Right lobe of liver (tissue), 4 donors: Measurements from ENCODE around the gene SLC30A5.

ENCODE experiments used
- POLR2A ChIP-seq: fragments of 450-650 bp; IDR thresholded peaks from one replicate; pipeline ENCODE4 v1.6.1; 2017; ENCODE audit warnings: antibody characterized with exemption, mild to moderate bottlenecking
- TF ChIP-seq, protein P1 (sequence below), 4 donors: fragments of 200-600 bp in 3 of 4; fragments of 450-650 bp in 1 of 4; IDR thresholded peaks; one replicate each; pipeline versions ENCODE4 v1.5.1 to v1.8.0; 2016 to 2022; ENCODE audit warnings: antibody characterized with exemption in 4 of 4, mild to moderate bottlenecking in 2 of 4
- donor health status: DM: no; HTN: no; CAD: no.
- donor health status: DM: no; HTN: no; CAD: no.
- donor health status: DM: no; HTN: yes; CAD: no.

DNA sequence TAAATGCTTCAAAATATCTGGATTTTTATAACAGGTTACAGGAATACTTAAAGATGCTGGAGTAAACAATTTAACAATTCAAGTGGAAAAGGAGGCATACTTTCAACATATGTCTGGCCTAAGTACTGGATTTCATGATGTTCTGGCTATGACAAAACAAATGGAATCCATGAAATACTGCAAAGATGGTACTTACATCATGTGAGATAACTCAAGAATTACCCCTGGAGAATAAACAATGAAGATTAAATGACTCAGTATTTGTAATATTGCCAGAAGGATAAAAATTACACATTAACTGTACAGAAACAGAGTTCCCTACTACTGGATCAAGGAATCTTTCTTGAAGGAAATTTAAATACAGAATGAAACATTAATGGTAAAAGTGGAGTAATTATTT is 35.6 kb downstream of the SLC30A5 start:
- TF ChIP-seq, protein P1, sequence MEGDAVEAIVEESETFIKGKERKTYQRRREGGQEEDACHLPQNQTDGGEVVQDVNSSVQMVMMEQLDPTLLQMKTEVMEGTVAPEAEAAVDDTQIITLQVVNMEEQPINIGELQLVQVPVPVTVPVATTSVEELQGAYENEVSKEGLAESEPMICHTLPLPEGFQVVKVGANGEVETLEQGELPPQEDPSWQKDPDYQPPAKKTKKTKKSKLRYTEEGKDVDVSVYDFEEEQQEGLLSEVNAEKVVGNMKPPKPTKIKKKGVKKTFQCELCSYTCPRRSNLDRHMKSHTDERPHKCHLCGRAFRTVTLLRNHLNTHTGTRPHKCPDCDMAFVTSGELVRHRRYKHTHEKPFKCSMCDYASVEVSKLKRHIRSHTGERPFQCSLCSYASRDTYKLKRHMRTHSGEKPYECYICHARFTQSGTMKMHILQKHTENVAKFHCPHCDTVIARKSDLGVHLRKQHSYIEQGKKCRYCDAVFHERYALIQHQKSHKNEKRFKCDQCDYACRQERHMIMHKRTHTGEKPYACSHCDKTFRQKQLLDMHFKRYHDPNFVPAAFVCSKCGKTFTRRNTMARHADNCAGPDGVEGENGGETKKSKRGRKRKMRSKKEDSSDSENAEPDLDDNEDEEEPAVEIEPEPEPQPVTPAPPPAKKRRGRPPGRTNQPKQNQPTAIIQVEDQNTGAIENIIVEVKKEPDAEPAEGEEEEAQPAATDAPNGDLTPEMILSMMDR (IDR thresholded peaks at IDR 0.05): no peak
- TF ChIP-seq POLR2A: no peak
